ENCODE results near the gene TBCK. TPM values are rescaled to one million over a fixed set of nuclear protein-coding genes. Genes with fewer than 3 reads are reported as not detected.

The TBCK gene
- total and polyA plus RNA-seq, 8 donors = 36.1 to 60.0 (median 46.2) TPM

- Histone ChIP-seq H3K36me3 (peaks cover 0 to 13% of the 10 kb centered on the region in 2 donors), H3K4me1 (no peaks in the 10 kb centered on the region), H3K27ac (no peak overlapping the region), H3K27me3 (no peaks in the 10 kb centered on the region), H3K9me3 (no peaks in the 10 kb centered on the region), H3K4me3 (no peak overlapping the region)
- intact Hi-C loops (cut with DNase I) = no loop called here
- no peak for ATAC-seq
- DNase-seq = no peak
- TF ChIP-seq CTCF (IDR thresholded peaks at IDR 0.05) = no peak
Measured at GRCh38 chr4:106049490-106049889, 266.5 kb downstream of the TBCK start.

GRCh38 chr4:106048250-106048971, 267.6 kb downstream of the TBCK start:
- intact Hi-C loops (cut with DNase I) = no loop called here
- ATAC-seq (peak; percentile 66), DNase-seq (peak in 2 of 4 donors; percentile 74 to 78)
- peaks cover 0 to 13% of the 10 kb centered on the region in 2 donors for H3K36me3 ChIP-seq
- H3K27ac ChIP-seq = peak overlapping the region in 1 of 2 donors; percentile 15
- H3K27me3 ChIP-seq = no peaks in the 10 kb centered on the region
- no peaks in the 10 kb centered on the region for H3K4me1 ChIP-seq
- TF ChIP-seq CTCF (IDR thresholded peaks at IDR 0.05) = no peak
- no peaks in the 10 kb centered on the region for H3K9me3 ChIP-seq
- H3K4me3 ChIP-seq = no peak overlapping the region

GRCh38 chr4:106046083-106046482, 269.9 kb downstream of the TBCK start:
- no peak for TF ChIP-seq CTCF (IDR thresholded peaks at IDR 0.05)

GRCh38 chr4:106041294-106042002, 274.6 kb downstream of the TBCK start:
- Histone ChIP-seq H3K36me3 (peaks cover 0 to 12% of the 10 kb centered on the region in 2 donors), H3K27ac (no peak overlapping the region), H3K27me3 (no peaks in the 10 kb centered on the region), H3K9me3 (no peaks in the 10 kb centered on the region), H3K4me1 (no peaks in the 10 kb centered on the region), H3K4me3 (no peak overlapping the region)
- TF ChIP-seq CTCF (IDR thresholded peaks at IDR 0.05) = no peak
- DNase-seq = no peak
- ATAC-seq = no peak
- intact Hi-C loops (cut with DNase I) = no loop called here

More at GRCh38 chr4:106046083-106046482, 269.9 kb downstream of the TBCK start:
- no peak for ATAC-seq
- no peak overlapping the region for H3K27ac ChIP-seq
- peaks cover 0 to 13% of the 10 kb centered on the region in 2 donors for H3K36me3 ChIP-seq
- intact Hi-C loops (cut with DNase I) = no loop called here
- no peaks in the 10 kb centered on the region for H3K9me3 ChIP-seq
- no peak for DNase-seq
- H3K4me3 ChIP-seq = no peak overlapping the region
- H3K27me3 ChIP-seq = no peaks in the 10 kb centered on the region
- no peaks in the 10 kb centered on the region for H3K4me1 ChIP-seq

GRCh38 chr4:106039796-106040195, 276.2 kb downstream of the TBCK start:
- no peak overlapping the region for H3K27ac ChIP-seq
- no peak overlapping the region for H3K4me3 ChIP-seq
- ATAC-seq = no peak
- DNase-seq = peak in 1 of 4 donors; percentile 48
- H3K36me3 ChIP-seq = no peaks in the 10 kb centered on the region
- no peaks in the 10 kb centered on the region for H3K27me3 ChIP-seq
- TF ChIP-seq CTCF (IDR thresholded peaks at IDR 0.05) = no peak
- H3K9me3 ChIP-seq = no peaks in the 10 kb centered on the region
- no peaks in the 10 kb centered on the region for H3K4me1 ChIP-seq
- intact Hi-C loops (cut with DNase I) = no loop called here
